MCF 10A (cell line): ENCODE measurements around the gene CYP39A1. TPM values are rescaled to one million over a fixed set of nuclear protein-coding genes. Genes with fewer than 3 reads are reported as not detected.

ENCODE experiments used
- BruUV-seq: library from RNA; stranded (reverse); fragments of 400-500 nt; replicated peaks from 2 replicates; lab custom pipeline; 2021; lab: Mats Ljungman, UMichigan
- CTCF ChIA-PET: fragments of 300-600 bp; sonication (Branson Sonifier 250); formaldehyde crosslinking; extraction: SDS; loops from one replicate; lab custom pipeline; 2021; ENCODE audit warnings: antibody characterized with exemption, inconsistent platforms; lab: Yijun Ruan, JAX
- POLR2A ChIA-PET: fragments of 300-600, 350-650 bp; sonication (Branson Sonifier 250); formaldehyde crosslinking; extraction: SDS; loops from one replicate; lab custom pipeline; 2020; ENCODE audit warnings: antibody characterized with exemption, inconsistent platforms; lab: Yijun Ruan, JAX
- DNase-seq: peaks from one replicate; pipeline ENCODE4 v3.0.0-alpha.2; 2018; ENCODE audit not compliant: unreplicated experiment
- H3K27ac Mint-ChIP-seq: one replicate; pipeline ENCODE4 v1.8.0; 2022; ENCODE audit warnings: mild to moderate bottlenecking, low read depth, mixed read lengths; ENCODE audit not compliant: unreplicated experiment
- H3K27me3 Mint-ChIP-seq: one replicate; pipeline ENCODE4 v1.8.0; 2022; ENCODE audit warnings: mixed read lengths; ENCODE audit not compliant: insufficient read depth, unreplicated experiment
- H3K36me3 Mint-ChIP-seq: one replicate; pipeline ENCODE4 v1.8.0; 2022; ENCODE audit warnings: mild to moderate bottlenecking, moderate library complexity, mixed read lengths; ENCODE audit not compliant: insufficient read depth, unreplicated experiment
- H3K4me1 Mint-ChIP-seq: one replicate; pipeline ENCODE4 v1.8.0; 2022; ENCODE audit warnings: mixed read lengths; ENCODE audit not compliant: insufficient read depth, unreplicated experiment
- H3K4me3 Mint-ChIP-seq: one replicate; pipeline ENCODE4 v1.8.0; 2022; ENCODE audit warnings: mild to moderate bottlenecking, moderate library complexity, mixed read lengths; ENCODE audit not compliant: unreplicated experiment
- H3K9me3 Mint-ChIP-seq: one replicate; pipeline ENCODE4 v1.8.0; 2022; ENCODE audit warnings: mixed read lengths; ENCODE audit not compliant: unreplicated experiment
- intact Hi-C: fragments of 100-400 bp; cut with micrococcal nuclease; formaldehyde crosslinking; loops from 2 replicates; pipeline ENCODE4 v1.14.1; 2022
- total RNA-seq: library from RNA; stranded (reverse); gene quantifications from 2 replicates; pipeline ENCODE4 v1.2.3, GENCODE V29; 2022
- TF ChIP-seq, protein P1 (sequence below): fragments of 200-600 bp; IDR thresholded peaks from one replicate; pipeline ENCODE4 v1.8.0; 2022; ENCODE audit warnings: antibody characterized with exemption, mild to moderate bottlenecking; ENCODE audit not compliant: unreplicated experiment

Gene CYP39A1
- total RNA-seq, 1 experiment from 2014 or later: 7.2 TPM

GRCh38 chr6:46605091-46605797 lies 47.4 kb downstream of the CYP39A1 start:
- no peak for DNase-seq
- no peaks in the 10 kb centered on the region for H3K36me3 Mint-ChIP-seq
- no peak overlapping the region for H3K27ac Mint-ChIP-seq
- TF ChIP-seq, protein P1, sequence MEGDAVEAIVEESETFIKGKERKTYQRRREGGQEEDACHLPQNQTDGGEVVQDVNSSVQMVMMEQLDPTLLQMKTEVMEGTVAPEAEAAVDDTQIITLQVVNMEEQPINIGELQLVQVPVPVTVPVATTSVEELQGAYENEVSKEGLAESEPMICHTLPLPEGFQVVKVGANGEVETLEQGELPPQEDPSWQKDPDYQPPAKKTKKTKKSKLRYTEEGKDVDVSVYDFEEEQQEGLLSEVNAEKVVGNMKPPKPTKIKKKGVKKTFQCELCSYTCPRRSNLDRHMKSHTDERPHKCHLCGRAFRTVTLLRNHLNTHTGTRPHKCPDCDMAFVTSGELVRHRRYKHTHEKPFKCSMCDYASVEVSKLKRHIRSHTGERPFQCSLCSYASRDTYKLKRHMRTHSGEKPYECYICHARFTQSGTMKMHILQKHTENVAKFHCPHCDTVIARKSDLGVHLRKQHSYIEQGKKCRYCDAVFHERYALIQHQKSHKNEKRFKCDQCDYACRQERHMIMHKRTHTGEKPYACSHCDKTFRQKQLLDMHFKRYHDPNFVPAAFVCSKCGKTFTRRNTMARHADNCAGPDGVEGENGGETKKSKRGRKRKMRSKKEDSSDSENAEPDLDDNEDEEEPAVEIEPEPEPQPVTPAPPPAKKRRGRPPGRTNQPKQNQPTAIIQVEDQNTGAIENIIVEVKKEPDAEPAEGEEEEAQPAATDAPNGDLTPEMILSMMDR: no peak
- intact Hi-C loops: no loop called here
- ChIA-PET CTCF (interaction anchor here (0.6 to 0.8 kb wide), 4 partner anchors 11 to 183 kb away, joined by 3 to 5 read pairs (median 3); no protein-coding TSS in a partner anchor), POLR2A (no interaction called here)
- H3K4me3 Mint-ChIP-seq: no peak overlapping the region
- H3K4me1 Mint-ChIP-seq: no peaks in the 10 kb centered on the region
- BruUV-seq: no TSS peak
- no peaks in the 10 kb centered on the region for H3K9me3 Mint-ChIP-seq
- no peaks in the 10 kb centered on the region for H3K27me3 Mint-ChIP-seq

DNA sequence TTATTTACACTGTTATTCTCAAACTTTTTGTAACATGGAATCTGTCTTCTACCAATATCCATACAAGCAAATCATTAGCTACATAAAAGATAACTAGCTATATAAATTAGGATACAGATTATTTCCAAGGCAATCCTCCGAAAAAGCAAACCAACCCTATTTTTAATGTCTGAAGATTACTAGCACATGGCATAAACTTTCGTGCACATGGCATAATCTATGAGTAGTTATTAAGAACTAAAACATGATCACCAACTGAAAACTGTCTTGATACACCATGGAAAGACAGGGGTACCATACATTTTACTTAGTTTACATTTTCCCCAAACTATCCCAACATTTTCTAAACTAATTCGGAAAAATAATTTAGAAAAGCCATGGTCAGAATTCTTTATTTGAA lies 54.4 kb downstream of the CYP39A1 start:
- H3K27ac Mint-ChIP-seq: no peak overlapping the region
- no peak overlapping the region for H3K4me3 Mint-ChIP-seq
- peaks cover 20% of the 10 kb centered on the region for H3K9me3 Mint-ChIP-seq
- POLR2A ChIA-PET: no interaction called here
- H3K27me3 Mint-ChIP-seq: no peaks in the 10 kb centered on the region
- DNase-seq: no peak
- intact Hi-C loops: no loop called here
- TF ChIP-seq, protein P1: no peak
- H3K36me3 Mint-ChIP-seq: peaks cover 6% of the 10 kb centered on the region
- CTCF ChIA-PET: no interaction called here
- H3K4me1 Mint-ChIP-seq: no peaks in the 10 kb centered on the region
- BruUV-seq: no TSS peak

DNA sequence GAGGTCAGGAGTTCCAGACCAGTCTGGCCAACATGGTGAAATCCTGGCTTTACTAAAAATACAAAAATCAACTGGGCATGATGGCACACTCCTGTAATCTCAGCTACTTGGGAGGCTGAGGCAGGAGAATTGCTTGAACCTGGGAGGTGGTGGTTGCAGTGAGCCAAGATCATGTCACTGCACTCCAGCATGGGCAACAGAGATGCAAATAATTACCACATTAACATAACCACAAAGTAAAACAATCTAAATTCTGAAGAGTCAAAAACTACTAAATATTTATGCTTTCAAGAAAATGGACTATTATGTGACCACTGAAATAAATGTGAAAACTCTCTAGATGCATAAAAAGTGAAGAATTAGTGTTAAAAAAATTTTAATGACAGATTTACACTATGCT lies 59.9 kb downstream of the CYP39A1 start:
- H3K27ac Mint-ChIP-seq: no peak overlapping the region
- no peak overlapping the region for H3K4me3 Mint-ChIP-seq
- H3K4me1 Mint-ChIP-seq: no peaks in the 10 kb centered on the region
- TF ChIP-seq, protein P1: no peak
- no peaks in the 10 kb centered on the region for H3K27me3 Mint-ChIP-seq
- ChIA-PET CTCF (interaction anchor here (1.6 kb wide), 1 partner anchor 503 kb away, joined by 5 read pairs; no protein-coding TSS in a partner anchor), POLR2A (interaction anchor here (0.6 kb wide), 1 partner anchor 434 kb away, joined by 3 read pairs; no protein-coding TSS in a partner anchor)
- intact Hi-C loops: no loop called here
- DNase-seq: no peak
- peaks cover 20% of the 10 kb centered on the region for H3K9me3 Mint-ChIP-seq
- no TSS peak for BruUV-seq
- peaks cover 11% of the 10 kb centered on the region for H3K36me3 Mint-ChIP-seq

GRCh38 chr6:46592046-46592445 lies 60.6 kb downstream of the CYP39A1 start:
- H3K27ac Mint-ChIP-seq: no peak overlapping the region
- peaks cover 13% of the 10 kb centered on the region for H3K36me3 Mint-ChIP-seq
- H3K9me3 Mint-ChIP-seq: peaks cover 20% of the 10 kb centered on the region
- H3K4me3 Mint-ChIP-seq: no peak overlapping the region
- DNase-seq: no peak
- intact Hi-C loops: no loop called here
- H3K4me1 Mint-ChIP-seq: no peaks in the 10 kb centered on the region
- no peaks in the 10 kb centered on the region for H3K27me3 Mint-ChIP-seq
- TF ChIP-seq, protein P1: no peak
- BruUV-seq: no TSS peak
- POLR2A ChIA-PET: no interaction called here
- CTCF ChIA-PET: interaction anchor here (0.5 to 1.6 kb wide), 2 partner anchors 502 to 555 kb away, joined by 4 to 5 read pairs; no protein-coding TSS in a partner anchor
